Measurements from ENCODE around the gene GAK. TPM values are rescaled to one million over a fixed set of nuclear protein-coding genes. Genes with fewer than 3 reads are reported as not detected.

Gene GAK
- polyA plus RNA-seq, 1 donor from 2014 or later, result 58.8 TPM

GRCh38 chr4:970854-971520, 38.9 kb upstream of the GAK start:
- H3K9ac ChIP-seq (ENCODE audit: low read length), result no peak overlapping the region
- peaks cover 8% of the 10 kb centered on the region for H3K27me3 ChIP-seq (ENCODE audit: insufficient read depth, low read depth, low read length)
- H3K27ac ChIP-seq (ENCODE audit: low read length), result no peak overlapping the region
- H3K9me3 ChIP-seq (ENCODE audit: low read length), result no peaks in the 10 kb centered on the region
- no peaks in the 10 kb centered on the region for H3K9me2 ChIP-seq (ENCODE audit: insufficient read depth, low read length)
- H2AFZ ChIP-seq (ENCODE audit: low read depth, low read length), result no peak overlapping the region
- no peaks in the 10 kb centered on the region for H4K20me1 ChIP-seq (ENCODE audit: insufficient read depth)
- H3F3A ChIP-seq (ENCODE audit: insufficient read depth, low read length, poor library complexity, severe bottlenecking), result no peaks in the 10 kb centered on the region
- no peaks in the 10 kb centered on the region for H3K36me3 ChIP-seq (ENCODE audit: insufficient read depth, low read length)
- H3K4me2 ChIP-seq (ENCODE audit: low read length), result no peak overlapping the region
- no peak overlapping the region for H3K4me3 ChIP-seq (ENCODE audit: low read length)
- no peaks in the 10 kb centered on the region for H3K79me2 ChIP-seq (replicated peaks; ENCODE audit: insufficient read depth, low read length)
- TF ChIP-seq EP300 (conservative IDR thresholded peaks at IDR 0.05; ENCODE audit: poor library complexity, severe bottlenecking) (no peak), EZH2 (IDR thresholded peaks at IDR 0.05; ENCODE audit: borderline replicate concordance, insufficient read depth, low read length, poor library complexity, severe bottlenecking) (no peak), TAF1 (IDR thresholded peaks at IDR 0.05; ENCODE audit: low read depth) (no peak), MXI1 (conservative IDR thresholded peaks at IDR 0.05; ENCODE audit: poor library complexity, severe bottlenecking) (no peak), CTCF (IDR thresholded peaks at IDR 0.05; ENCODE audit: poor library complexity, severe bottlenecking) (no peak), SMC3 (conservative IDR thresholded peaks at IDR 0.05; ENCODE audit: poor library complexity) (no peak), REST (IDR thresholded peaks at IDR 0.05; ENCODE audit: borderline replicate concordance) (no peak), RAD21 (conservative IDR thresholded peaks at IDR 0.05) (no peak), POLR2AphosphoS5 (IDR thresholded peaks at IDR 0.05) (no peak)

GRCh38 chr4:970046-970745, 38.1 kb upstream of the GAK start:
- Histone ChIP-seq H3K9ac (ENCODE audit: low read length) (no peak overlapping the region), H2AFZ (ENCODE audit: low read depth, low read length) (no peak overlapping the region), H3K9me2 (ENCODE audit: insufficient read depth, low read length) (no peaks in the 10 kb centered on the region), H4K20me1 (ENCODE audit: insufficient read depth) (no peaks in the 10 kb centered on the region), H3K4me3 (ENCODE audit: low read length) (no peak overlapping the region), H3K9me3 (ENCODE audit: low read length) (no peaks in the 10 kb centered on the region), H3K79me2 (replicated peaks; ENCODE audit: insufficient read depth, low read length) (no peaks in the 10 kb centered on the region), H3F3A (ENCODE audit: insufficient read depth, low read length, poor library complexity, severe bottlenecking) (no peaks in the 10 kb centered on the region), H3K27me3 (ENCODE audit: insufficient read depth, low read depth, low read length) (peaks cover 8% of the 10 kb centered on the region), H3K27ac (ENCODE audit: low read length) (no peak overlapping the region), H3K36me3 (ENCODE audit: insufficient read depth, low read length) (no peaks in the 10 kb centered on the region), H3K4me2 (ENCODE audit: low read length) (no peak overlapping the region)
- TF ChIP-seq CTCF (IDR thresholded peaks at IDR 0.05; ENCODE audit: poor library complexity, severe bottlenecking) (no peak), POLR2AphosphoS5 (IDR thresholded peaks at IDR 0.05) (no peak), RAD21 (conservative IDR thresholded peaks at IDR 0.05) (no peak), SMC3 (conservative IDR thresholded peaks at IDR 0.05; ENCODE audit: poor library complexity) (no peak), EZH2 (IDR thresholded peaks at IDR 0.05; ENCODE audit: borderline replicate concordance, insufficient read depth, low read length, poor library complexity, severe bottlenecking) (no peak), REST (IDR thresholded peaks at IDR 0.05; ENCODE audit: borderline replicate concordance) (no peak), MXI1 (conservative IDR thresholded peaks at IDR 0.05; ENCODE audit: poor library complexity, severe bottlenecking) (no peak), TAF1 (IDR thresholded peaks at IDR 0.05; ENCODE audit: low read depth) (no peak), EP300 (conservative IDR thresholded peaks at IDR 0.05; ENCODE audit: poor library complexity, severe bottlenecking) (no peak)
